NCI-H1930 (cell line): ENCODE results near the gene CERKL.

Source experiments
- DNase-seq, 2 experiments: peaks; one replicate each; lab custom pipeline; 2025; lab: John Stamatoyannopoulos, UW

The CERKL gene

DNA sequence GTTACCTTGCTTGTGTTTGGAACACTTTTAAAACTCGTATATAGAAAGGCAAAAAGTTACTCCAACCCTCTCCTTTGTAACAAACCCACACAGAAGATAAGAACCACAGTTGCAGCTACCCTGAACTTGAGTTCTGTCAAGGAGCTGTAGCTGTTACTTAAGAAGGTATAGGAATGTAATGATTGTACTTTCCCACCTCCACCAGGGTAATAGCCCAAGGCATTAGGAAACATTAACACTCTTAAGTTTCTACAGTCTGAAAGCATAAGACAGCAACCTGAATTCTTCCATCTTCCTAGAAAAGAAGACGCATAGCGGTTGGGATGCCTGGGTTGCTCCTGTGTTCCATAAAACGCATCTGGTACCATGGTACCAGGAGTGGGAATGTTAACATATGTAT lies 156.7 kb downstream of the CERKL start:
- no peak for DNase-seq

- DNase-seq: no peak
These were observed 157.7 kb downstream of the CERKL start for GRCh38 chr2:181499231-181499630.
